Measurements from ENCODE around the gene LSM5. TPM values are rescaled to one million over a fixed set of nuclear protein-coding genes. Genes with fewer than 3 reads are reported as not detected.
"Not testable (repeated sequence)": the region's sequence is repeated elsewhere in the genome, so short reads cannot be mapped to it uniquely, and the experiment has no call there.

The LSM5 gene
- total RNA-seq, 1 donor = 17.4 TPM

DNA sequence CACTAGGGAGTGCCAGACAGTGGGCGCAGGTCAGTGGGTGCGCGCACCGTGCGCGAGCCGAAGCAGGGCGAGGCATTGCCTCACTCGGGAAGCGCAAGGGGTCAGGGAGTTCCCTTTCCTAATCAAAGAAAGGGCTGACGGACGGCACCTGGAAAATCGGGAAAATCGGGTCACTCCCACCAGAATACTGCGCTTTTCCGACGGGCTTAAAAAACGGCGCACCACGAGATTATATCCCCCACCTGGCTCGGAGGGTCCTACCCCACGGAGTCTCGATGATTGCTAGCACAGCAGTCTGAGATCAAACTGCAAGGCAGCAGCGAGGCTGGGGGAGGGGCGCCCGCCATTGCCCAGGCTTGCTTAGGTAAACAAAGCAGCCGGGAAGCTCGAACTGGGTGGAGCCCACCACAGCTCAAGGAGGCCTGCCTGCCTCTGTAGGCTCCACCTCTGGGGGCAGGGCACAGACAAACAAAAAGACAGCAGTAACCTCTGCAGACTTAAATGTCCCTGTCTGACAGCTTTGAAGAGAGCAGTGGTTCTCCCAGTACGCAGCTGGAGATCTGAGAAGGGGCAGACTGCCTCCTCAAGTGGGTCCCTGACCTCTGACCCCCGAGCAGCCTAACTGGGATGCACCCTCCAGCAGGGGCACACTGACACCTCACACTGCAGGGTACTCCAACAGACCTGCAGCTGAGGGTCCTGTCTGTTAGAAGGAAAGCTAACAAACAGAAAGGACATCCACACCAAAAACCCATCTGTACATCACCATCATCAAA is 25.4 kb downstream of the LSM5 start:
- H3K4me2 ChIP-seq (ENCODE audit: insufficient read depth, low read length); DNase-seq (ENCODE audit: insufficient read length, low spot score, missing footprints): not testable (repeated sequence)

DNA sequence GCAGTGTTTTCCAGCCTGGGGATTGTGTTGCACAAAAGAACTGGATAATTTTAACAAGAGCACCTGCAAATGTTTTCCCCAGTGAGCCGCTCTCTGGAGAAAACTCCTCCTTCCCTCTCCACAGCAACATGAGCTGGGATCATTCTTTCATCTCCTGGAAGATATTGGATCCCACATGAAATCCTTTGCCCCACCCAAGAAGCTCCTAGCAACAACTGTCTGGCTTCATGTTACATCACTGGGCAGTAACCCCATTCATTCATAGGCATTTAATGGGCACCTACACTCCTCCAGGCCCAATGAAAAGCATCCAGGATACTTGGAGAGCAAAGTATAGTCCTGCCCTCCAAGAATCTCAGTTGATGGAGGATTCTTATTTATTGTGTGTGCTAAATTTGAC is 27.2 kb downstream of the LSM5 start:
- no peaks in the 10 kb centered on the region for H3K79me2 ChIP-seq (ENCODE audit: insufficient read depth, low read length)
- no peak overlapping the region for H2AFZ ChIP-seq (ENCODE audit: low read length)
- no peak overlapping the region for H3K27ac ChIP-seq (ENCODE audit: low read depth, low read length)
- no peak overlapping the region for H3K4me3 ChIP-seq (ENCODE audit: insufficient read depth, low read length)
- TF ChIP-seq, protein P1, sequence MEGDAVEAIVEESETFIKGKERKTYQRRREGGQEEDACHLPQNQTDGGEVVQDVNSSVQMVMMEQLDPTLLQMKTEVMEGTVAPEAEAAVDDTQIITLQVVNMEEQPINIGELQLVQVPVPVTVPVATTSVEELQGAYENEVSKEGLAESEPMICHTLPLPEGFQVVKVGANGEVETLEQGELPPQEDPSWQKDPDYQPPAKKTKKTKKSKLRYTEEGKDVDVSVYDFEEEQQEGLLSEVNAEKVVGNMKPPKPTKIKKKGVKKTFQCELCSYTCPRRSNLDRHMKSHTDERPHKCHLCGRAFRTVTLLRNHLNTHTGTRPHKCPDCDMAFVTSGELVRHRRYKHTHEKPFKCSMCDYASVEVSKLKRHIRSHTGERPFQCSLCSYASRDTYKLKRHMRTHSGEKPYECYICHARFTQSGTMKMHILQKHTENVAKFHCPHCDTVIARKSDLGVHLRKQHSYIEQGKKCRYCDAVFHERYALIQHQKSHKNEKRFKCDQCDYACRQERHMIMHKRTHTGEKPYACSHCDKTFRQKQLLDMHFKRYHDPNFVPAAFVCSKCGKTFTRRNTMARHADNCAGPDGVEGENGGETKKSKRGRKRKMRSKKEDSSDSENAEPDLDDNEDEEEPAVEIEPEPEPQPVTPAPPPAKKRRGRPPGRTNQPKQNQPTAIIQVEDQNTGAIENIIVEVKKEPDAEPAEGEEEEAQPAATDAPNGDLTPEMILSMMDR (IDR thresholded peaks at IDR 0.05; ENCODE audit: extremely low read depth, low read depth, low read length) = no peak
- H3K27me3 ChIP-seq (ENCODE audit: insufficient read depth, low read length) = no peaks in the 10 kb centered on the region
- no peak overlapping the region for H3K4me2 ChIP-seq (ENCODE audit: insufficient read depth, low read length)
- H3K36me3 ChIP-seq (ENCODE audit: insufficient read depth, low read length) = no peaks in the 10 kb centered on the region
- DNase-seq (ENCODE audit: insufficient read length, low spot score, missing footprints) = no peak
- no peaks in the 10 kb centered on the region for H4K20me1 ChIP-seq (ENCODE audit: insufficient read depth, low read length)
- H3K4me1 ChIP-seq (ENCODE audit: insufficient read depth, low read length) = no peaks in the 10 kb centered on the region
- no peaks in the 10 kb centered on the region for H3K9me3 ChIP-seq (ENCODE audit: low read depth, low read length)

More for the DNA sequence above, 25.4 kb downstream of the LSM5 start:
- H3K4me3 ChIP-seq (ENCODE audit: insufficient read depth, low read length); H3K79me2 ChIP-seq (ENCODE audit: insufficient read depth, low read length); H3K27ac ChIP-seq (ENCODE audit: low read depth, low read length); H2AFZ ChIP-seq (ENCODE audit: low read length); H4K20me1 ChIP-seq (ENCODE audit: insufficient read depth, low read length); H3K36me3 ChIP-seq (ENCODE audit: insufficient read depth, low read length); H3K9me3 ChIP-seq (ENCODE audit: low read depth, low read length); H3K27me3 ChIP-seq (ENCODE audit: insufficient read depth, low read length); H3K4me1 ChIP-seq (ENCODE audit: insufficient read depth, low read length): not testable (repeated sequence)

DNA sequence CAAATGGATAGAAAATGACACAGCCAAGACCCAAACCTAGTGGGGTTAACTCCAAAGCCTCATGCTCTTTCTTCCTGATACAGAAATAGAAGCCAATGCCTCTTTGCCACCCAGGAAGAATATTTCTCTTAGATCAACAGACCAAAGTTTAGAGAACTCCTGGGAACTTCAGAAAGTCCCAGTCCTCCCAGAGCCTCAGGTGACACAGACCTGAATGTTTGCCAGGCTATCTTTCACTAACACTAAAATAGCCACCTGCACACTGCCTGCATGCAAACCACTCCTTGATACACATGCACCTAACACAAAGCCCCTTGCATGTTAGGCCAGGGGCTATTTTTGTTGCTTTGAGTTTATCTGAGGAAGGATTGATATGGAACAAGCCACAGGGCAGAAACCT is 27.7 kb downstream of the LSM5 start:
- no peaks in the 10 kb centered on the region for H3K4me1 ChIP-seq (ENCODE audit: insufficient read depth, low read length)
- no peak overlapping the region for H3K4me2 ChIP-seq (ENCODE audit: insufficient read depth, low read length)
- TF ChIP-seq, protein P1 (IDR thresholded peaks at IDR 0.05; ENCODE audit: extremely low read depth, low read depth, low read length) = no peak
- H2AFZ ChIP-seq (ENCODE audit: low read length) = no peak overlapping the region
- H3K36me3 ChIP-seq (ENCODE audit: insufficient read depth, low read length) = no peaks in the 10 kb centered on the region
- no peak overlapping the region for H3K4me3 ChIP-seq (ENCODE audit: insufficient read depth, low read length)
- no peak overlapping the region for H3K27ac ChIP-seq (ENCODE audit: low read depth, low read length)
- H3K79me2 ChIP-seq (ENCODE audit: insufficient read depth, low read length) = no peaks in the 10 kb centered on the region
- no peaks in the 10 kb centered on the region for H4K20me1 ChIP-seq (ENCODE audit: insufficient read depth, low read length)
- H3K9me3 ChIP-seq (ENCODE audit: low read depth, low read length) = no peaks in the 10 kb centered on the region
- no peak for DNase-seq (ENCODE audit: insufficient read length, low spot score, missing footprints)
- H3K27me3 ChIP-seq (ENCODE audit: insufficient read depth, low read length) = no peaks in the 10 kb centered on the region

DNA sequence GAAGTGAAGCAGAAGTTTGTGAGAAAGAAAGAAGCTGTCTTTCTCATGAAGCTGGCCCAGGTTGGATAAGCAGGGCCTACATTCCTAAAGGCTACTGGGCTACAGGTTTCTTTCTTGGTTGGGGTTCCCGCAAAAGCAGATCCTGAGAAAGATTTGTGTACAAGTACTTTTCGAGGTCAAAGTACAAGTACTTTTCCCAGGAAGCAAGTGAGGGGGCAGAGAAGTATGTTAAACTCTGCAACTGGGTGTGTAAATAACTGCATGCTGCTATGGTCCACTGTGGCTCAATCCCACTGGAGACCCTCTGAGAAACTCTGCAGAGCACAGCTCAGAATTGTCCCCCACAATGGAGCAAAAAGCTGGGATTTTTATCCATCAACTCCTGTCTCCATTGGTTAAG is 28.7 kb downstream of the LSM5 start:
- Histone ChIP-seq H3K4me1 (ENCODE audit: insufficient read depth, low read length) (no peaks in the 10 kb centered on the region), H3K4me2 (ENCODE audit: insufficient read depth, low read length) (no peak overlapping the region), H4K20me1 (ENCODE audit: insufficient read depth, low read length) (no peaks in the 10 kb centered on the region), H2AFZ (ENCODE audit: low read length) (no peak overlapping the region), H3K9me3 (ENCODE audit: low read depth, low read length) (no peaks in the 10 kb centered on the region), H3K27me3 (ENCODE audit: insufficient read depth, low read length) (no peaks in the 10 kb centered on the region), H3K36me3 (ENCODE audit: insufficient read depth, low read length) (no peaks in the 10 kb centered on the region), H3K4me3 (ENCODE audit: insufficient read depth, low read length) (no peak overlapping the region), H3K79me2 (ENCODE audit: insufficient read depth, low read length) (no peaks in the 10 kb centered on the region), H3K27ac (ENCODE audit: low read depth, low read length) (no peak overlapping the region)
- TF ChIP-seq, protein P1 (IDR thresholded peaks at IDR 0.05; ENCODE audit: extremely low read depth, low read depth, low read length) = no peak
- no peak for DNase-seq (ENCODE audit: insufficient read length, low spot score, missing footprints)

Measured in osteoblast (primary cell).